ENCODE results near the gene KIRREL3. TPM values are rescaled to one million over a fixed set of nuclear protein-coding genes. Genes with fewer than 3 reads are reported as not detected.
A peak's percentile ranks its signal among the peaks of the same experiment; 100 is the strongest.
"Not testable (repeated sequence)": the region's sequence is repeated elsewhere in the genome, so short reads cannot be mapped to it uniquely, and the experiment has no call there.

KIRREL3 gene
- total RNA-seq, 2 donors from 2014 or later = 1.2 to 1.3 TPM

- peak in 1 of 2 donors; percentile 12 for DNase-seq
- no peak for ATAC-seq
- intact Hi-C loops (cut with DNase I, micrococcal nuclease) = no loop called here
Measured at GRCh38 chr11:126398721-126399120, 601.8 kb downstream of the KIRREL3 start.

- no peak for DNase-seq
- ATAC-seq = no peak
- intact Hi-C loops (cut with DNase I, micrococcal nuclease) = no loop called here
Measured at GRCh38 chr11:126398296-126398695, 602.3 kb downstream of the KIRREL3 start.

- intact Hi-C loops (cut with DNase I, micrococcal nuclease) = no loop called here
- ATAC-seq (no peak), DNase-seq (no peak)
Measured at GRCh38 chr11:126396965-126397364, 603.6 kb downstream of the KIRREL3 start.

- DNase-seq = peak in 1 of 2 donors; percentile 9
- ATAC-seq; intact Hi-C loops (cut with DNase I, micrococcal nuclease): not testable (repeated sequence)
Measured at GRCh38 chr11:126396266-126396665, 604.3 kb downstream of the KIRREL3 start.

GRCh38 chr11:126395784-126396183 lies 604.8 kb downstream of the KIRREL3 start:
- ATAC-seq; intact Hi-C loops (cut with DNase I, micrococcal nuclease): not testable (repeated sequence)
- peak in 1 of 2 donors; percentile 22 for DNase-seq

GRCh38 chr11:126394634-126395072 lies 605.9 kb downstream of the KIRREL3 start:
- not testable (repeated sequence) for DNase-seq, ATAC-seq

GRCh38 chr11:126394036-126394435 lies 606.5 kb downstream of the KIRREL3 start:
- intact Hi-C loops (cut with DNase I, micrococcal nuclease) = no loop called here
- ATAC-seq (no peak), DNase-seq (peak in 1 of 2 donors; percentile 15)

More at GRCh38 chr11:126394634-126395072, 605.9 kb downstream of the KIRREL3 start:
- intact Hi-C loops (cut with DNase I, micrococcal nuclease) = not testable (repeated sequence)

- ATAC-seq (peak; percentile 29), DNase-seq (peak in 1 of 2 donors; percentile 21)
- intact Hi-C loops (cut with DNase I, micrococcal nuclease) = no loop called here
Measured at GRCh38 chr11:126393143-126393542, 607.4 kb downstream of the KIRREL3 start.

GRCh38 chr11:126392633-126393013 lies 607.9 kb downstream of the KIRREL3 start:
- no peak for ATAC-seq
- intact Hi-C loops (cut with DNase I, micrococcal nuclease) = no loop called here
- peak in 1 of 2 donors; percentile 17 for DNase-seq

GRCh38 chr11:126391970-126392632 lies 608.5 kb downstream of the KIRREL3 start:
- intact Hi-C loops (cut with DNase I, micrococcal nuclease) = no loop called here
- ATAC-seq (peak; percentile 29), DNase-seq (peak in 1 of 2 donors; percentile 28)

GRCh38 chr11:126391286-126391954 lies 609.1 kb downstream of the KIRREL3 start:
- ATAC-seq = no peak
- intact Hi-C loops (cut with DNase I, micrococcal nuclease) = no loop called here
- DNase-seq = peak in 1 of 2 donors; percentile 23

- no peak for ATAC-seq
- intact Hi-C loops (cut with DNase I, micrococcal nuclease) = no loop called here
- no peak for DNase-seq
Measured at GRCh38 chr11:126390272-126390867, 610.2 kb downstream of the KIRREL3 start.

- ATAC-seq = no peak
- intact Hi-C loops (cut with DNase I, micrococcal nuclease) = no loop called here
- DNase-seq = peak in 1 of 2 donors; percentile 10
Measured at GRCh38 chr11:126387857-126388256, 612.7 kb downstream of the KIRREL3 start.

- intact Hi-C loops (cut with DNase I, micrococcal nuclease) = not testable (repeated sequence)
- DNase-seq (peak; percentile 75 to 82), ATAC-seq (peak; percentile 70)
Measured at GRCh38 chr11:126386729-126387071, 613.9 kb downstream of the KIRREL3 start.

GRCh38 chr11:126385991-126386728 lies 614.4 kb downstream of the KIRREL3 start:
- no peak for DNase-seq
- no peak for ATAC-seq
- intact Hi-C loops (cut with DNase I, micrococcal nuclease) = no loop called here

- DNase-seq = peak; percentile 53 to 83
- intact Hi-C loops (cut with DNase I, micrococcal nuclease) = no loop called here
- peak; percentile 75 for ATAC-seq
Measured at GRCh38 chr11:126384449-126385070, 616.0 kb downstream of the KIRREL3 start.

GRCh38 chr11:126383339-126384335 lies 616.9 kb downstream of the KIRREL3 start:
- DNase-seq = no peak
- intact Hi-C loops (cut with DNase I, micrococcal nuclease) = no loop called here

GRCh38 chr11:126382641-126383040 lies 617.9 kb downstream of the KIRREL3 start:
- ATAC-seq = peak; percentile 32
- intact Hi-C loops (cut with DNase I, micrococcal nuclease); DNase-seq: not testable (repeated sequence)

More at GRCh38 chr11:126383339-126384335, 616.9 kb downstream of the KIRREL3 start:
- no peak for ATAC-seq

Data from left colon (tissue), 2 donors.